Gastroesophageal sphincter (tissue), 3 donors: ENCODE results near the gene VSNL1.

ENCODE experiments used
- CTCF ChIP-seq, 4 experiments: fragments of 200-600 bp in 2 of 4; fragments of 450-650 bp in 2 of 4; sonication (generic) in 1 of 4; IDR thresholded peaks; one replicate each; pipeline ENCODE4 v1.5.1; 2017 to 2019; ENCODE audit warnings: antibody characterized with exemption in 4 of 4, mild to moderate bottlenecking in 2 of 4, moderate library complexity in 2 of 4
- EP300 ChIP-seq: sonication (generic); formaldehyde crosslinking; IDR thresholded peaks from one replicate; pipeline ENCODE4 v1.6.1; 2017; ENCODE audit warnings: antibody characterized with exemption, mild to moderate bottlenecking
- POLR2AphosphoS5 ChIP-seq: sonication (generic); formaldehyde crosslinking; IDR thresholded peaks from one replicate; pipeline ENCODE4 v1.6.1; 2017; ENCODE audit warnings: antibody characterized with exemption

- TF ChIP-seq CTCF (IDR thresholded peaks at IDR 0.05) (no peak), POLR2AphosphoS5 (no peak), EP300 (no peak)
Observed at GRCh38 chr2:17593445-17593840, 52.9 kb downstream of the VSNL1 start.
